HG03066 (cell line): Measurements from ENCODE around the gene HSPA1L.
A peak's percentile ranks its signal among the peaks of the same experiment; 100 is the strongest.

Experiments used
- ATAC-seq: cut with Tn5 transposase; IDR thresholded peaks from one replicate; pipeline ENCODE4 v1.9.1; 2021; ENCODE audit warnings: low read depth; ENCODE audit not compliant: unreplicated experiment

HSPA1L gene

DNA sequence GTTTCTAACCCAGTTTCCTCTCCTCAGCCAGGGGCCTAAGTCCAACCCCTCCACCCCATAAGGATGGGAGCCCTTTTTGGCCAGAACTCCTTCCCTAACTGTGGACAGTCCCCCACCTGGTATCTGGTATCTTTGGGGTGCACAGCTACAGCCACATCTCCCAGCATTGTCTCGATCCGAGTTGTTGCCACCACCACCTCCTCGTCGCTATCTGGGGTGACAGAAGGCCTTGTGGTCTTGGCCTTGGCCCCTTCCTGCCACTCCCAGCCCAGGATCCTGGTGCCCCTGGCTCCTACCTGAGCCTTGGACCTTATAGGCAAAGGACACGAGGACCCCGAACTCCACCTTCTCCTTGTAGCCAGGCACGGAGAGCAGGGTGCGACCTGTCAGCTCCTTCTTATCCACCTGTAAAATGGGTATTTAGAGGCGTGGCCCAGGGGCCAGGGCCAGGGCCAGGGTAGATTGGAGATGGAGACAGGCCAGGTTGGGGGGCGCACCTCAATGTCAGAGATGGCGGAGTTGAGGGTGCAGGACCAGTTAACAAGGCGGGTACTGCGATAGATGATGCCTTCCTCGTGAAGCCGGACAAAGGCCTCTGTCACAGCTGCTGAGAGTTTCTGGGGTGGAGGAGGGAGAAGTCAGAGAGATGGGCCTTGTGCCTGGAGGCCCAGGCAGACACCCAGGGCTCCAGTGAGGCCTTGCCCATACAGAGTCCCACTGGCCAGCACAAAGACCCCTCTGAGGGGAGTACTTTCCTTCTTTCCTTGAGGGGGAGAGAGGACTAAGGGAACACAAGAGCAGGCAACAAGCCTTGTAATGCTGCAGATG lies 30.8 kb downstream of the HSPA1L start:
- ATAC-seq = no peak

DNA sequence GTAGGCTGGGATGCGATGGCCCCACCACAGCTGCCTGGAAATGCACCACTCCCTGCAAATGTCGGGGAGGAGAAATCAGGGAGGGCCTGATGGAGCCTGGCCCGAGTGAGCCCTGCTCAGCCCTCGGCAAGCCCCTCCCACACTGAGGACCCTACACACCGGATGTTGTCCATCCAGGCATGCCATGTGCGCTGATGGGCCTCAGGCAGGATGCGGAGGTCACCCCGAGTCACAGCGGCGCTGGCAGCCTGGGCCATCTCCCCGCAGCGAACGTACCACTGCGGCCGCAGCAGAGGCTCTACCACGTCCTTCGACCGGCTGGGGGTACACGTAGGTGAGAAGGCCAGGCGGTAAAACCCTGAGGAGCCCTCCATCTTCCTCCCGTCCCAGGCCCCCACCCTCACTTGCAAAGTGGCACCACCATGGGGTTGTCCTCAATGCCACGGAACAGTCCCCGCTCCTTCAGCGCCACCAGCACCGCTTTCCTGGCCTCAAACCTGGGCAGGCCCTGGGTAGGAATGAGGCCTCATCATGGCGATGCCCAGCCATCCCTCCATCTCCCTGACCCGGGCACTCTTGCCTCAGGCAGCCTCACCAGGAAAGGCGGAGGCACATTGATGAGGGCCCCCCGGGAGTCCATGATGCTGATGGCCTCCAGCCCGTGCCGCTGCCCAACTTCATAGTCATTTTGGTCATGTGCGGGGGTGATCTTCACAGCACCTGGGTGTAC lies 32.8 kb downstream of the HSPA1L start:
- no peak for ATAC-seq

DNA sequence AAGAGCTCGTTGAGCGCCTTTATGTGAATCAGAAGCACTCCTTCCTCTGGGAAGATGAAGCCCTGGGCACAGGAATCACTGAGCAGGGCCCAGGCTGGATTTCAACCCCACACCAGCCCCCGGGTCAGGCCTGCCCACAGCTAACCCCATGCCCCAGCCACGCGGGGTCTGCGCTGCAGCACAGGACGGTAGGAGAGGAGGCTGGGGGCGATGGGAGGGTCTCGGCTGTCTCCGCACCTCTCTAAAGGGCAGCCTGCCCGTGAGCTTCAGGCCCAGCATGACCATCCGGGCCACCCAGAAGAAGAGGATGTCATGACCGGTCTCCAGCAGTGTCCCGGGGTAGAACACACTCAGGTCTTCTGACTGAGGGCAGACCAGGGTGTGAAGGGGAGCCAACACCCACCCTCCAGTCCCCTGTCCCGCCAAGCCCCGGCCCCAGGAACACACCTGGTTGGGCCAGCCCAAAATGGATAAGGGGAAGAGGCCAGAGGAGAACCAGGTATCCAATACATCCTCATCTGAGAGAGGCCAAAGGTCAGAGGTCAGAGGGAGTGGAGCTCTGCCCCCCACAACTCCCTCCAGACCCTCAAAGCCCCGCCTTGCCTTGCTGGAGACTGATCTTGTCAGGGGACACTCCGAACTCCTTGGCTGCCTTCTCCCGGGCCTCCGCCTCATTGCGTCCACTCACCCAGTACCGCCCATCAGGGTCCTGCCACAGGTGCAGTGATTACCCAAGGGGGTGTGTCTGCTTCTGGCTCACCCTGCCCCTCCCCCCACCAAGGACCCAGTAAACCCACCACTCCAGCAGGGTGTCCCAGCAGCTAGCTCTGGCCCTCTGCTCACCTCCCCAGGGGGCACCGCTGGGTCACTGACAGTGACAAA lies 33.6 kb downstream of the HSPA1L start:
- ATAC-seq = no peak

DNA sequence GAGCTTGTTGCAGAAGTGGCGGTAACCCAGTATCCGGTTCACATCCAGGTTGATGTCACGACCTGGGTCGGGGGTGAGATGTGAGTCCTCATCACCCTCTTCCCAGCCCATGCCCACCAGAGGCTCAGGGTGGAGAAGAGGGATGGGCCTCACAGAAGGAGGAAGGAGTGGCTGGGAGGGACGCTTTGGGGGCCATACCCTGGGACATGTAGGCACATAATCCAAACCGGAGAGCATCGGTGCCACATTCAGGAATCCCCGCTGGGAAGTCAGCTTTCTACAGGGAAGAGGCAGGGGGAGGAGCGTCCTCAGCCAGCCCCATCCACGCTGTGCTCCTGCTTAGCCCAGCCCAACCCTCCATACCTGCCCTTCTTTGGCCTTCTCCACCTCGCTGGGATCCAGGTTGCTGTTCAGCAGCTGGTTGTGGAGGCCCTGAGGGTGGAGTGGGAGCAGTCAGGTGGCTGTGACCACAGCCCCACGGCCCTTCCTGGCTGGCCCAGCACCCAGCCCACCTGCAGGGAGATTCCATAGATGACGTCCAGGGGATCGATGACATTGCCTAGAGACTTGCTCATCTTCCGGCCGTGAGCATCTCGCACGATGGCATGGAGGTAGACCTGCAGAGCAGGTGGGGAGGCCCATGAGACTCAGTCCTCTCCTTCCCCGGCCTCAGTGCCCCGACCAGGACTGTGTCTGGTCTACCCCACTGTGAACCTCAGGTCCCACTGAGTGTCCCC lies 34.4 kb downstream of the HSPA1L start:
- no peak for ATAC-seq

DNA sequence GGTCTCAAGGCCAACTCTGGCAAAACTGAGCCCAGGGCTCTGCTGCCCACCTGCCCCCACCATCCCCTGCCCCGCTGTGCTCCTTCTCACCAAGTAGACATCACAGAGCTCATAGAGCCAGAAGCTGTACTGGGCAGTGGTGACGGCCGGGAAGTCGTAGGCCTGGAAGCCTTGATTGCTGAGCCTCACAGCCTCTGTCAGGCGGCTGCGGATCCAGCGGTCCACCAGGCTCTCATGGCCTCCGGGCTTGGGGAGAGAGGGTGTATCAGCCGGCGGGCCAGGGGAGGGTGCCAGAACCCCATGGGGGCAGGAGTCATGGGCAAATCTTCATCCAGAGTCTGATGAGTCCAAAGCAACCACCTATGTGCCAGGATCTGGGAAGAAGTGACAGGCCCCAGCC lies 35.2 kb downstream of the HSPA1L start:
- no peak for ATAC-seq

DNA sequence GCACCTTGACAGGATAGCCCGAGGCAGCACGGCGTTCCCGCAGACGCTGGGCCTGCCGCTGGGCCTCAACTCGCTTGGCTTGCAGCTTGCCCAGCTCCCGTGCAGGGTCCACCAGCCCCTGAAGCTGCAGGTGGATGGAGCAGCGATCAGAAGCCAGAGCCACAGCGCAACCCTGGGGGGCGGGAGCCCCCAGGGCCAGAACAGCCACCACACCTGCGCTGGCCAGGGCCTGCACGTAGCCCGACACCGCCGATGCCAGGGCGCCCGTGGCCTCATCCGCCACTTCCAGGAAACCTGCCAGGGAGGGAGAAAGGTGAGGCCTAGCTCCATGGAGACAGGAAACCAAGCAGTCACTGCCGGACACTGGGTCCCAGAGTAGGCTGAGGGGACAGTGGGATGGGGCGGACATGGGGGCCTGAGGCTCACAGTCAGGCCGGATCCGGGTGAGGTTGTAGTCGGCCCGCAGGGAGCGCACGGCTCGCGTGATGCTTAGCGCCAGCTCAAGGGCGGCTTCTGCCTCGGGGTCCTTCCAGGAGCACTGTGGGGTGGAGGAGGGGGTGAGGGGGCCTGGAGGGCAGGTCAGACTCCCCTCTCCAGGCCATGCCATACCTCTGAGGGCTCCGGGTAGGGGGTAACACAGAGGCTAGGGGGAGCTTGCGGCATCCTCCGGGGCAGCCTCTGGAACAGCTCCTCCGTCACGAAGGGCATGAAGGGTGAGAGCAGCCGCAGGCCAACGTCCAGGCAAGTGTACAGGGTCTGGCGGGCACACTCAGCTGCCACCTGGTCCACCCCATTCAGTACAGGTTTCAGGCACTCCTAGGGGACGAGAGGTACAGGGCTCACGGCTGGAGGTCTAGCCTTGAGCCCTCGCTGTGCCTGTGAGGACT lies 35.8 kb downstream of the HSPA1L start:
- no peak for ATAC-seq

DNA sequence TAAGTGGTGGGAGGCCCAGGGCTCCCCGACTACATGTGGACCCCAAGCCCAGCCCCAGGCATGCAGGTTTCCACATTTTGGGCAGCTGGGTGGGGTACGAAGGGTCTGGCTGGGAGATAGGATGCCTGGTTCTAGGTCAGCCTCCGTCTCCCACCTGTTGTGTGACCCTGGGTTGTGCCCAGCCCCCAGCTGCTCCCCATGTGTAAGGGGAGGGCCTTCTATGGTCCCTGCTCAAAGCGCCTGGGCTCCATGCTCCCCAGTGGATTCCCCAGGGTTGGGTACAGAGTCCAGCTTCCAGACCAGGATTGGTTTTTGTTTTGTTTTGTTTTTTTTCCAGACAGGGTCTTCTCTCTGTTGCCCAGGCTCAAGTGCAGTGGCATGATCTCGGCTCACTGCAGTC lies 36.9 kb downstream of the HSPA1L start:
- ATAC-seq = no peak

DNA sequence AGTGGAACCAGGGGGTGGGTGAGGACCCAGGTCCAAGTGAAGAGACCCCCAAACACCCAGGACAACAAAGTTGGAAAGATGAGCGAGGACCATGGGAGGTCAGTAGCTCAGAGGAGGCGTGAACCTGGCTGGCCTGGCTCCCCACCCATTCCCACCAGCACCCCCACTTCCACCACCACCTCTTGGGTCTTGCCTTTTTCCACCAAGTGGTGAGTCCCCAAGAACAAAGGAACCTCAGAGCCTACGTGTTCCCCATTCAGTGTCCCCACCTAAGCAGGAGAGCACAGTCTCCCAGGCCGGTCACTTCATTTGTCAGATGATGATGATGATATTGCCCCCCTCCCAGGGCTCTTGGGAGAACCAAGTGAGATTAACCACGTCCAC lies 37.4 kb downstream of the HSPA1L start:
- no peak for ATAC-seq

DNA sequence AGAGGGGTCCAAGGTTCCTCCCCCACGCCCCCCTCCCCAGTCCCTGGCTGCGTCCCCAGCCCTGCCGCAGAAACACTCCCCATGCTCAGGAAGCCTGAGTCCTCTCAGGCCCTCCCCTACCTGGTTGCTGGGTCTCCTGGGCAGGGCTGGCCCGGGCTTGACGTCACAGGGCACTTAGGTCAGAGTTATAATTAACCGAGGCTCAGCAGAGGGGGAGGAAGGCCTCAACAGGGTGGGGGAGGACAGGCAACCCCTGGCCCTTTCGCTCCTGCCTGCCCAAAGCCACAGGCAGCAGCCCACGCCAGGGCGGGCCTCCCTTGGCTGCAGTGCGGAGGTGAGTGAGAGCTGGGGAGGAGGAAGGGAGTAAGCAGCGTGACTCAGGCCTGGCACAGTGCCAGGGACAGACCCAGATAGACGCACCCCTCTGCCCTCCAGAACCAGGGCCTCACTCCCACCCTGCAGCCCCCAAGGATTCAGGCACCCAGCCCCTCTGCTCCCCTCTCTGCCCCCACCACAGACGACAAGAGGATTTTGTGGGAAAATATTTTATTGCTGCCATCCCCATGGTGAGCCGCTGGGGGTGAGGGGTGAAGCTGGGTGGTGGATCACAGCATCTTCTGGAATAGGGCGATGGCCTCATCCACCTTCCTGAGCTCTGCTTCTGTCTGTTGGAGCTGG lies 38.0 kb downstream of the HSPA1L start, which contains the start of gene VWA7:
VWA7 (minus strand) TSS at position 340 of the 678 bp plus-strand sequence. CDS start 549 bp downstream, outside the sequence.
- peak; percentile 73 for ATAC-seq

DNA sequence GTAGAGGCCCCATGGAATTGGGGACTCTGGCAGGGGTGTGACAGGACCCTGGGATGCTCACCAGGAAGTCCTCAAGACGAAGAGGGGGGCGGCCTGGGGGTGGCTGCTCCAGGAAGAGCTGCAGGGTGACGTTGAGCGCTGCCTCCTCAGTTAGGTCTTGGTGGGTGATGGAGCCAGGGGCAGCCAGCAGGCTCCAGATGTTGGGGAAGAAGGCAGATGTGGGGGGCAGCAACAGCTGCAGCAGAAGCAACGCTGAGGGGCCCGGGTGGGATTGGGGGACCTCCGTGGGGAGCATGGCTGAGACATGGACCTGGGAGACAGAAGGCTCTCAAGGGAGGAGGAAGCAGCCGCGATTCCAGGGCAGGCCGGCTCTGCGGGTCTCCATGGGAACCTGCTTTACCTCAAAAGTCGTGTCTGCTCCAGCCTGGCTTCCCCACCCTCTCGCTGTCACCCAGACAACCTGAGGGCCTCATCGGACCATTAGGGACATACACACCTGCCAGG lies 38.5 kb downstream of the HSPA1L start:
- ATAC-seq = peak; percentile 5

DNA sequence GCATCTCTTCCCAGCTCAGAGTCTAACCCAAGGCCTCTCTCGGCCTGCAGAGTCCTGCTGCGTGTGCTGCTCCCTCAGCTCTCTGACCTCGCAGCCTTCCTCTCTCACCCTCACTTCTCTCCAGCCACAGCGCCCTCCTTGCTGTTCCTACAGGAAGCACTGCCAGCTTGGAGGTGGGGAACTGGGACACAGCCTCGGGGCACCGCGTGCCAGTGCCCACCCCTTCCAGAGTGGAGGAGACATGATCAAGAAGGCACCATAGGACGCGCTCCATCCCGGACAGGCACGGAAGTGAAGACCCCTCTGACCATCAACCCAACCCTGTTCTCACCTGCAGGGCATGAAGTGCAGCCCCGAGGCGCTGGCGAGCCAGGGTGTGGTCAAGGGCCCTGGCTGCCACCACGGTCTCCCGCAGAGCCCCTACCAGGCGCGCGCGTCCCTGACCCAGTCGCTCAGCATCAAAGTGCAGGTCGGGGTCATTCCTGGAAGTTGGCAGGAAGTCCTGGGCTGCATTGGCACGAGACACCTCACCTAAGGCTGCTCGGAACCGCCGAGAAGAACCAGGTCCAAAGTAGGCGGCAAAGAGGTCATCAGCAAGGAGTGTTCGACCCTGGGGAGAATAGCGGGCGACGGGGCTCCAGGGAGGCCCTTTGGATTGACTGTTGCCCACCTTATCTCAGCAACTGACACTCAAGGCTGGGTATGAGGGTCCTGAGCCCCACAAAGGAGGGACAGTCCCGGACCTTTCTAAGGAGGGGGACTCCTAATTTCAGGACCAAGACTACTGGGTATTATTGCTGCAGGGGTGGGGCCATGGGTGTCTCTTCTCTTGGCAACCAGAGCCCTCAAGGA lies 39.2 kb downstream of the HSPA1L start:
- no peak for ATAC-seq

DNA sequence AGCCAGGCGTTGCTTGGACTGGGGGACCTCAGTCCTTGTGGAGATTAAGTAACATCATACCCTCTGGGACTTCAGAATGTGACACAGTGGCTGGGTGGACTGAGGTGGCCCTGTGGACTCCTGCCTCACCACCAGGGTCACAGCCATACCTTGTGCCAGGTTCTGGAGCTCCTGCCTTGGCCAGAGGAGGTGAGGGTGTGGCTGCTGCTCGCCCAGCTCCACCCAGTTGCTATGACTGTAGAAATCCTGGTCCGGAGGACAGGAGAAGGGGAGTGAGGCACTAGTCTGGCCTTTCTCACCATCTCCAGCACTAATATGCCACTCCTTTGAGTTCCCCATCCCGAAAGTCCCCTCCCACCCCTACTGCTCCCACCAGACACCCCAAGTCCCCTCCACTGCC lies 39.9 kb downstream of the HSPA1L start:
- ATAC-seq = no peak

DNA sequence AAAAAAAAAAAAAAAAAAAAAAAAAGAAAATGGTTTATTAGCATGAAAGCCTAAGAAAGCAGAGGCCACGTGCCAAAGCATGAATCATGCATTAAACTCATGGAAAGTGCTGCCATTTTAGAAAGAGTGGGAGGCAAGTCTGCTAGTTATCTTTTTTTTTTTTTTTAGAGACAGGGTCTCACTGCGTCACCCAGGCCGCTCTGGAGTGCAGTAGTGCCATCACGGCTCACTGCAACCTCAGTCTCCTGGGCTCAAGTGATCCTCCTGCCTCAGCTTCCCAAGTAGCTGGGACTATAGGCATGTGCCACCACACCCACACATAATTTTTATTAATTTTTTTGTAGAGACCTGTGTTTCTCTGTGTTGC lies 43.1 kb downstream of the HSPA1L start:
- ATAC-seq = no peak

DNA sequence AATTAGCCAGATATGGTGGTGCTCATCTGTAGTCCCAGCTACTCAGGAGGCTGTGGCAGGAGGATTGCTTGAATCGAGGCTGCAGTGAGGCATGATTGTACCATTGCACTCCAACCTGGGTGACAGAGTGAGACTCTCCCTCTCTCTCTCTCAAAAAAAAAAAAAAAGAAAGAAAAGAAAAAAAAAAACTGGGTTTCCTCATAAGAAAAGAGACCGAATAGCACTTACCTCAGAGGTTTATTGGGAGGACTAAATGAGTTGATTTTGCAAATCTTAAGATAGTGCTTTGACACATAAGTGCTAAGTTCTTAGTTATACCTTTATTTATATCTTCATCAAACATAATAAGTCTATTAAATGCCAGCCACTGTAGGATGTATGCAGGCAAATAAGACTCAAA lies 44.2 kb downstream of the HSPA1L start:
- ATAC-seq = no peak

DNA sequence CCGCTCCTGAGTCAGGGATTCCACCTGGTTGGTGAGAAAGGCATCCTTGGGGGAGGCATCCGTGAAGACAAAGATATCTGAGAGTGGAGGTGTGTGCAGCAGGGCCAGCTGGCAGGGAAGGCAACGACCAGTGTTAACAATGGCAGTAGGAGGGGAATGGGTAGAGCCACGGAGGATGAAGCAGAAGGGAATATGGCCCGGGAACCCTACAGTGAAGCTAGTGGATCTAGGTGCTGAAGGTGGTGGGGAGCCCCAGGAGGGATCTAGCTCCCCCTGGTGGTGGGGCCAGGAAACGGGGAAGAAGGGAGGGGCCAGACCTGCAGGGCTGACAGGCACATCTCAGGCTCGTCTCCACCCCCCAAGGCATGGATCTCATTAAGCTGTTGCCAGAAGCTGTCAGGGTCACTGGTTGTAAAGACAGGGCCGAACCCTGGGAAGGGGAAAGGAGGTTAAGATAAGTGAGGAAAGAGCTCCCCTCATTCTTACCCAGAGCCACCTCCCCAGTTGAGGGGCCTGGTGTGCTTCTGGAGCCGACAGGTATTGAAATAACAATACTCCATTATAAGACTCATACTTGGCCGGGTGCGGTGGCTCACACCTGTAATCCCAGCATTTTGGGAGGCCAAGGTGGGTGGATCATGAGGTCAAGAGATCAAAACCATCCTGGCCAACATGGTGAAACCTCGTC lies 45.3 kb downstream of the HSPA1L start:
- no peak for ATAC-seq

DNA sequence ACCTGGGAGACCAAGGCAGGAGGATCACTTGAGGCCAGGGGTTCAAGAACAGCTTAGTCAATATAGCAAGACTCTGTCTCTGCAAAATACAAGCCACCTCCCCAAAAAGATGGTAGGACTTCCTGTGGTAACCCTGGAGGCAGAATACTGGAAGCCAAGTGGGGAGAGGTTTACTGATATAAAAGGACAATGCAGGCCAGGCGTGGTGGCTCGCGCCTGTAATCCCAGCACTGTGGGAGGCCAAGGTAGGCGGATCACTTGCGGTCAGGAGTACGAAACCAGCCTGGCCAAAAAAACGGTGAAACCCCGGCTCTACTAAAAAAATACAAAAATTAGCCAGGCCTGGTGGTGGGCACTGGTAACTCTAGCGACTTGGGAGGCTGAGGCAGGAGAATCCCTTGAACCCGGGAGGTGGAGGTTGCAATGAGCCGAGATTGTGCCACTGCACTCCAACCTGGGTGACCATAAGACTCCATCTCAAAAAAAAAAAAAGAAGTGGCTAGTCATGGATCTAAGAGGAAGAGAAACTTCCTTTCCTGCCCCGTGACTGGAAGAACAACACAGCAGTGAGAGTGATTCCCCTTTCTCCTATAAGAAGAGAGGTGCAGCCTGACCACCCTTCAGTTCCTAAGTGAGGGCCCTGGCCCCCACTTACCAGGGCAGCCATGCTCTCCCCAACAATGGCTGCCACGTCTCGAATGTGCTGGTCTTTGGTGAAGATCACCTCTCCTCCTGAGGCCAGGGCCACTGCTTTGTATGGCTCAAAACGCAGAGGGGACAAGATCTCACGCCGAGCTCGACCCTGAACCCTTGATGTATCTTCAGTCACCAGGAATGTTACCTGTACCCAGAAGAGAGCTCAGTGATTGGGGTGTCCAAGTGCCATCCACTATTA lies 46.5 kb downstream of the HSPA1L start:
- ATAC-seq = no peak
